Measurements from ENCODE around the gene STK17A.
"Not testable (repeated sequence)": the region's sequence is repeated elsewhere in the genome, so short reads cannot be mapped to it uniquely, and the experiment has no call there.

STK17A gene

DNA sequence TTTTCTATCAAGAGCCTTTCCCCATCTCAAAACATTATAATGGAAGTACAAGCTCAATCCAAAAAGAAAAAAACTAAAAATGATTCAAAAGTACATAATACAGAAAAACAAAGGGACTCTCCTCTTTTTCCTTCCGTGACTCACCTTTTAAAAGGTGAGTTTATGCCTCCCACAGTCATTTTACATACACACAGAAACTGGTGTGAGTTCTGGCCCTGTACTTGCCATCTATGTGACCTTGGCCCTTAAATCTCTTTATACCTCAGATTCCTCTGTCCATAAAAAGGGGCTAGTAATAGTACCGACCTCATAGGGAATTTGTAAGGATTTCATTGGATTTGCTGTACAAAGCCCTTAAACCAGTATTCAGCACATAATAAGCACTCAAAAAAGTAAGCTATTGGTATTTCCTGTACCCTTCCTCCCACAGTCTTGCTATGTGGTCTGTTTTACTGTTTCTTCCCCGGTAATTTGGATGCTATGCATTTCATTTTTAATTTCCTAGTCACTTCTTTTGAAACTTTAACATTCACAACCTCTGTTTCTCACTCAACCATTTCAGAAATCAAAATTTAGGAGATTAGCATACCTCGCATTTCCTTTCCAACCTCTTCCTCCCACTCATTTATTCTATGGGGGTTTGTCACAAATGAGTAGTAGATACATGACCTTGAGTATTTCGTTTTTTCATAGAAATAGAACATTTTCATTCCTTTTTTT lies 39.0 kb downstream of the STK17A start:
- CTCF ChIA-PET, result interaction anchor here (1.2 to 6.0 kb wide), 3 partner anchors 40 to 216 kb away, joined by 3 to 32 read pairs (median 19); partner anchors contain the start of gene STK17A
- Mint-ChIP-seq H3K36me3 (peaks cover 54% of the 10 kb centered on the region), H3K4me1 (peaks cover 58% of the 10 kb centered on the region), H3K27me3 (no peaks in the 10 kb centered on the region), H3K9me3 (no peaks in the 10 kb centered on the region), H3K4me3 (no peak overlapping the region), H3K27ac (peak overlapping the region; percentile 68)
- no peak for DNase-seq

DNA sequence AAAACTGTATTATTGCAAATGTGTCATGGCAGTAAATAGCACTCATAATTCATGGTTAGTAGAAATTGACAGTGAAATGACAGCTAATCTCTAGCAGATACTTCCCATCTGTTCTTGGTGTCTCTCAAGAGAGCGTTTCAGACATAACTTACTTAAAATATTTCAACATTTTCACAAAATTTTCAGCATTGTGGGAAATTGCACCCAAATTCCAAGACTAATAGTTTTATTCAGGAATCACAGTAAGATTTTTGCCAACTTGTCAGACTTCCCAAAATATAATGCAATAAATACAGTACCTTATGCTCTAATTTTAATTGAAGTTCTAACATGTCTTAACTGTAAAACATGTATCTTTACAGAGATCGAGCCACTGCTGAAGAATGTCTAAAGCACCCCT lies 41.2 kb downstream of the STK17A start:
- no peak overlapping the region for H3K4me3 Mint-ChIP-seq
- CTCF ChIA-PET, result no interaction called here

DNA sequence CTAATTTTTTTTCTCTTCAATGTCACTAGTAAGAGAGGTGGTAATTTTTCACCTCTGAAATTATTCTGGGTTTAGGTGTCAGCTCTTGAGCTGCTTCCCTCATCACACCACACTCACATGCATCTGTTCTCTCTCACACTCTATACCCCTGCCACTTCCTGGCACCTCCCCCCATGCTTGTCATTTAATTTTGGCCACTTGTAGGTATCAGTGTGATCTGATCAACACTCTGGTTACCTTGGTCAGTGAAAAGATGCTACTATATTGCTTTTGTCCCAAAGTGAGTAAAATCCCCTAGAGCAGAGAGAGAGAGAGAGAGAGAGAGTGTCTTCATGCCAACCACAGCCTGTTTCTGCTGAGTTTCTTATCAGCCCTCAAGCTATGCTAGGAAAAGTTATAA lies 42.5 kb downstream of the STK17A start:
- no peak overlapping the region for H3K4me3 Mint-ChIP-seq
- CTCF ChIA-PET, result interaction anchor here (1.5 to 6.0 kb wide), 3 partner anchors 34 to 72 kb away, joined by 4 to 39 read pairs (median 4); partner anchors contain the start of gene STK17A
- peaks cover 84% of the 10 kb centered on the region for H3K36me3 Mint-ChIP-seq
- H3K4me1 Mint-ChIP-seq, result peaks cover 91% of the 10 kb centered on the region
- peak overlapping the region; percentile 80 for H3K27ac Mint-ChIP-seq
- H3K27me3 Mint-ChIP-seq, result no peaks in the 10 kb centered on the region
- no peaks in the 10 kb centered on the region for H3K9me3 Mint-ChIP-seq
- peak; percentile 56 for DNase-seq

More for the DNA sequence above, 41.2 kb downstream of the STK17A start:
- H3K36me3 Mint-ChIP-seq, result peaks cover 76% of the 10 kb centered on the region
- no peaks in the 10 kb centered on the region for H3K9me3 Mint-ChIP-seq
- no peaks in the 10 kb centered on the region for H3K27me3 Mint-ChIP-seq
- DNase-seq, result no peak
- no peak overlapping the region for H3K27ac Mint-ChIP-seq
- peaks cover 80% of the 10 kb centered on the region for H3K4me1 Mint-ChIP-seq

DNA sequence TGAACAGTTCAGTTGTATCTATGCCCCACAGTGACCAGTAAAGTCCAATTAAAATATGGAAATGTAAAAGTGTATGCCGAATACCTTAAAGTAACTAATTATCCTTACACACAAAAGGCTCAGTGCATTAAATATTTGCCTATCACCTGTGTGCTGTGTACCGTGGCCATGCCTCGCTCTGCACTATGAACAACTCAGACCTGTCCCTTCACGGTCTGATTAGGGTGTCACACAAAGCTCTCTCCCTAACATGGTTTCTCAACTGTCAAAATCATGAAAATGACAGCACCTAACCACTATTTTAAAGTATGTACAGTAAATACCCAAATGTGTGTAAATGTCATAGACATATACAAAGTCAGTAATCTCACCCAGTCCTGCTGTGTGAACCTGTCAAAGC lies 43.1 kb downstream of the STK17A start:
- no peak overlapping the region for H3K4me3 Mint-ChIP-seq
- peaks cover 92% of the 10 kb centered on the region for H3K4me1 Mint-ChIP-seq
- H3K27me3 Mint-ChIP-seq, result no peaks in the 10 kb centered on the region
- peak overlapping the region; percentile 26 for H3K27ac Mint-ChIP-seq
- CTCF ChIA-PET, result interaction anchor here (1.1 to 6.0 kb wide), 5 partner anchors 10 to 74 kb away, joined by 3 to 39 read pairs (median 4); partner anchors contain the start of gene STK17A
- H3K36me3 Mint-ChIP-seq, result peaks cover 86% of the 10 kb centered on the region
- no peak for DNase-seq
- H3K9me3 Mint-ChIP-seq, result no peaks in the 10 kb centered on the region

DNA sequence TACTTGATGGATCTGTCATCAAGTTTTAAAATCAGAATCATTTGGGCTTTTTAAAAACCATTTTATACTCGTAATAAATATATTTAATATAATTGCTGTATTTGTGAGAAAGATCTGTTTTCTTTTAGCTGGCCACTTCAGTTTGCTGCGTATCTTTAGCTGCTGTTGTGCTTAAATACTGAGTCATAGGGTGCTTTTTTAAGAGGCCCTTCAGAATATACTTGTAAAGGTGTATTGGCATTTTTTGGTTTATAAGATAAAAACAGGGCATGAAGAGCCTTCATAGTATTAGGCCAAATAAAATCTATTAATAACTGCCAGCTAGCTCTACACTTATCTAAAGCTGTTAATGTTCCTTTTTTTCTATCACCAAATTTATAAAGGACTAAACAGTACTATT lies 43.8 kb downstream of the STK17A start:
- Mint-ChIP-seq H3K27me3 (no peaks in the 10 kb centered on the region), H3K9me3 (no peaks in the 10 kb centered on the region), H3K4me3 (no peak overlapping the region), H3K27ac (no peak overlapping the region), H3K36me3 (peaks cover 88% of the 10 kb centered on the region), H3K4me1 (peaks cover 93% of the 10 kb centered on the region)
- DNase-seq, result no peak
- CTCF ChIA-PET, result interaction anchor here (1.1 to 6.0 kb wide), 4 partner anchors 9 to 73 kb away, joined by 3 to 39 read pairs (median 4); partner anchors contain the start of gene STK17A

DNA sequence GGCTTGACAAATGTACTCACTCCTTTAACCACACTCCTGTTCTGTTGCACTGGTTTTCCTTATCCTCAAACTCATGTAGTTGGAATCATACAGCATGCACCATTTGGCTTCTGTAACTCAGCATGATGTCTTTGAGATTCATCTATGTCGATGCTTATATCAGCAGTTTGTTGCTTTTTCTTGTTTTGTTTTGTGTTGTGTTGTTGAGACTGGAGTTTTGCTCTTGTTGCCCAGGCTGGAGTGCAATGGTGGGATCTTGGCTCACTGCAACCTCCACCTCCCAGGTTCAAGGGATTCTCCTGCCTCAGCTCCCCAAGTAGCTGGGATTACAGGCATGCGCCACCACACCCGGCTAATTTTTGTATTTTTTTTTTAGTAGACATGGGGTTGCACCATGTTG lies 44.9 kb downstream of the STK17A start:
- peak overlapping the region; percentile 64 for H3K27ac Mint-ChIP-seq
- not testable (repeated sequence) for DNase-seq, H3K27me3 Mint-ChIP-seq, H3K9me3 Mint-ChIP-seq, H3K4me3 Mint-ChIP-seq
- peaks cover 93% of the 10 kb centered on the region for H3K4me1 Mint-ChIP-seq
- peaks cover 89% of the 10 kb centered on the region for H3K36me3 Mint-ChIP-seq
- CTCF ChIA-PET, result interaction anchor here (1.2 to 6.0 kb wide), 4 partner anchors 45 to 211 kb away, joined by 3 to 39 read pairs (median 6); partner anchors contain the start of gene STK17A

DNA sequence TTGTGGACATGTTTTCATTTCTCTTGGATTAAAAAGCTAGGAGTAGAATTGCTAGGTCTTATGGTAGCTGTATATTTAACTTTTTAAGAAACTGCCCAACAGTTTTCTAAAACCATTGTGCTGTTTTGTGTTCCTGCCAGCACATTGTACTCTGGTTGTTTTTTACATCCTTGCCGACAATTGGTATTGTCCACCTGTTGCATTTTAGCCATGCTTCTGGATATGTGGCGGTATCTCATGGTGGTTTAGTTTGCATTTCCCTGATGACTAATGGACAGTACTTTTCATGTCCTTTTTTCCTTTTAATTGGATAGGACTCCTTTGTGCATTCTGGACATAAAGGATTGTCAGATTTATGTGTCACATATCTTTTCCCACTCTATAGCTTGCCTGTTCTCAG lies 45.5 kb downstream of the STK17A start:
- CTCF ChIA-PET, result interaction anchor here (1.2 to 6.0 kb wide), 4 partner anchors 45 to 211 kb away, joined by 3 to 39 read pairs (median 6); partner anchors contain the start of gene STK17A
- peaks cover 95% of the 10 kb centered on the region for H3K4me1 Mint-ChIP-seq
- no peak for DNase-seq
- no peaks in the 10 kb centered on the region for H3K27me3 Mint-ChIP-seq
- H3K9me3 Mint-ChIP-seq, result no peaks in the 10 kb centered on the region
- no peak overlapping the region for H3K27ac Mint-ChIP-seq
- peaks cover 91% of the 10 kb centered on the region for H3K36me3 Mint-ChIP-seq
- no peak overlapping the region for H3K4me3 Mint-ChIP-seq

DNA sequence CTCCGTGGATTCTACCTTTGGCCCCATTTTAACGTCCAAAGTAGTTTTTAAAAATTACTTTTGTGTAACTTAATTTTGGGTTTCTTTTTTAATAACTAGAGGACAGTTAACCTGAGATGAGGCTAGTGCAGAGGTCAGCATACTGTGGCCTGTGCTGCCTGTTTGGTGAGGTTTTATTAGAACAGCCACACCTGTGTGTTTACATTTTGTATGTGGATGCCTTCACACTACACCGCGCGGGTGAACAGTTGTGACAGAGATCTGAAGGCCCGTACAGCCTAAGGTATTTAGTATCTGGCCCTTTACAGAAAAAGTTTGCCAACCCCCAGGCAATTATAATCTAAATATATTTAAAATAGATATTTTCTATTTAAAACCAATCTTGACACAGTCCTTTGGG lies 46.9 kb downstream of the STK17A start:
- no peak for DNase-seq
- peaks cover 93% of the 10 kb centered on the region for H3K4me1 Mint-ChIP-seq
- CTCF ChIA-PET, result interaction anchor here (1.3 to 6.0 kb wide), 2 partner anchors 47 to 70 kb away, joined by 3 to 39 read pairs; partner anchors contain the start of gene STK17A
- peaks cover 89% of the 10 kb centered on the region for H3K36me3 Mint-ChIP-seq
- no peaks in the 10 kb centered on the region for H3K27me3 Mint-ChIP-seq
- H3K9me3 Mint-ChIP-seq, result no peaks in the 10 kb centered on the region
- no peak overlapping the region for H3K27ac Mint-ChIP-seq
- no peak overlapping the region for H3K4me3 Mint-ChIP-seq

DNA sequence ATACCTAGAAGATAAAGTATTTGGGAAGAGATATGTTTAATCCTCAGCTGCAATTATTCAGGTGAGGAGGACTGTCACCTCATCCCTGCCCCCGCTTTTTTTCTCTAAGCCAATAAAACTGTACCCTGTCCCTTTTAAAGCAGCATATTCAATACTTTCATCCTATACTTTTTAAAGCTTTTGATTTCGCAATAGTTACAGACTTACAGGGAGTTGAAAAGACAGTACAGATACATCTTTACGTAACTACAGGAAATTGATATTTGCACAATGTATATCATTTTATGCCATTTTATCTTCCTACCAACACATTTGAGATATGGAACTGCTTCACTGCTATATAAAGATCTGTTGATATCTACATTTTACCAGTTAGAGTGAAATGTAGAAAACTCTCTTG lies 47.6 kb downstream of the STK17A start:
- no peak overlapping the region for H3K4me3 Mint-ChIP-seq

DNA sequence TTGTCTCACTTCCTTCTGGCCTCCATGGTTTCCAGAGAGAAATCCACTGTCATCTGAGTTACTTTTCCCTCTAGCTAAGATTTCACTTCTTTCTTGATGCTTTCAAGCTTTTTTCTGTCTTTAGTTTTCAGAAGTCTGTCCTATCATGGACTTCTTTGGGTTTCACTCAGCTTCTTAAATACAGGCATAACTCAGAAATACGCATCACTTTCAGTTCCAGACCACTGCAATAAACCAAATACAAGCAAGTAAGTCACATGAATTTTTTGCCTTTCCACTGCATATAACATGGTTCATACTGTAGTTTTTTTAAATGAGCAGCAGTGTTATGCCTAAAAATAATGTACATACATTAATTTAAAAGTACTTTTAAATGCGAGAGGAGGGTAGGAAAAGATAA lies 48.7 kb downstream of the STK17A start:
- no peaks in the 10 kb centered on the region for H3K9me3 Mint-ChIP-seq
- H3K27me3 Mint-ChIP-seq, result no peaks in the 10 kb centered on the region
- peak overlapping the region; percentile 78 for H3K27ac Mint-ChIP-seq
- peaks cover 90% of the 10 kb centered on the region for H3K4me1 Mint-ChIP-seq
- H3K36me3 Mint-ChIP-seq, result peaks cover 87% of the 10 kb centered on the region
- no peak overlapping the region for H3K4me3 Mint-ChIP-seq
- DNase-seq, result no peak
- CTCF ChIA-PET, result interaction anchor here (0.7 kb wide), 1 partner anchor 68 kb away, joined by 3 read pairs; no protein-coding TSS in a partner anchor

More for the DNA sequence above, 47.6 kb downstream of the STK17A start:
- H3K36me3 Mint-ChIP-seq, result peaks cover 88% of the 10 kb centered on the region
- peak overlapping the region; percentile 78 for H3K27ac Mint-ChIP-seq
- DNase-seq, result no peak
- CTCF ChIA-PET, result interaction anchor here (1.3 to 6.0 kb wide), 2 partner anchors 47 to 70 kb away, joined by 3 to 39 read pairs; partner anchors contain the start of gene STK17A
- no peaks in the 10 kb centered on the region for H3K27me3 Mint-ChIP-seq
- peaks cover 91% of the 10 kb centered on the region for H3K4me1 Mint-ChIP-seq
- no peaks in the 10 kb centered on the region for H3K9me3 Mint-ChIP-seq

DNA sequence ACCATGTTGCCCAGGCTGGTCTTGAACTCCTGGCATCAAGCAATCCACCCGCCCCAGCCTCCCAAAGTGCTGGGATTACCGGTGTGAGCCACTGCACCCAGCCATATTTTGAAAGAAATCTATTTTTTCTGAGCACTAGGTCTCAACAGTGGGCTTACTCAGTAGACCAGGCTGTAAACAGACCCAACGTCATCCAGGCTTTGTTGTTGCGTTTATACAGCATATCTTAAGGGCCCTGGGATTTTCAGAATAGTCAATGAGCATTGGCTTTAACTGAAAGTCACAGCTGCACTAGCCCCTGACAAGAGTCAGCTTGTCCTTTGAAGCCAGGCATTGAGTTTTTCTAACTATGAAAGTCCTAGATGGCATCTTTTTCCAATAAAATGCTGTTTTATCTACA lies 49.8 kb downstream of the STK17A start:
- DNase-seq, result no peak
- CTCF ChIA-PET, result interaction anchor here (0.7 to 1.8 kb wide), 2 partner anchors 50 to 67 kb away, joined by 3 to 8 read pairs; partner anchors contain the start of gene STK17A
- H3K4me1 Mint-ChIP-seq, result peaks cover 91% of the 10 kb centered on the region
- peaks cover 88% of the 10 kb centered on the region for H3K36me3 Mint-ChIP-seq
- no peaks in the 10 kb centered on the region for H3K27me3 Mint-ChIP-seq
- peak overlapping the region; percentile 24 for H3K27ac Mint-ChIP-seq
- no peaks in the 10 kb centered on the region for H3K9me3 Mint-ChIP-seq
- H3K4me3 Mint-ChIP-seq, result no peak overlapping the region

DNA sequence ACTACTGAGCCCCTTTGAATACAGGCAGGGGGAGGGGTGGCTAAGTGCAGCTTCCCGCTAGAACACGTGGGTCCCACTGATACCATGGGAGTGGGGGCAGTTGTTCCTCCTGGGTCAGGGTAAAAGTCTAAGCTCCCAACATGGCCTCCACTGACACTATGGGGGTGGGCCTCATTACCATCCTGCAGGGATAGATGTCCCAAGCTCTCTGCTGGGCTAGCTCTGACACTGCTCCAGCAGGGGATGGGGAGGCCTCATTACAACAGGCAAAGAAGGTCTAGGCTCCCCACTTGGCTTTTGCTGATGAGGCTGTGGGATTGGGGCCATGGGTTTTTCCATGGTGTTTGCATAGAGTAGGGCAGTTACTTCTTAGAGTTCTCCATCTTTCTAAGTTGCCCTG lies 51.5 kb downstream of the STK17A start:
- Mint-ChIP-seq H3K36me3 (peaks cover 86% of the 10 kb centered on the region), H3K4me3 (no peak overlapping the region), H3K27ac (no peak overlapping the region), H3K27me3 (no peaks in the 10 kb centered on the region), H3K4me1 (peaks cover 88% of the 10 kb centered on the region), H3K9me3 (no peaks in the 10 kb centered on the region)
- CTCF ChIA-PET, result interaction anchor here (1.0 to 1.8 kb wide), 2 partner anchors 28 to 52 kb away, joined by 3 to 8 read pairs; partner anchors contain the start of gene STK17A
- no peak for DNase-seq

DNA sequence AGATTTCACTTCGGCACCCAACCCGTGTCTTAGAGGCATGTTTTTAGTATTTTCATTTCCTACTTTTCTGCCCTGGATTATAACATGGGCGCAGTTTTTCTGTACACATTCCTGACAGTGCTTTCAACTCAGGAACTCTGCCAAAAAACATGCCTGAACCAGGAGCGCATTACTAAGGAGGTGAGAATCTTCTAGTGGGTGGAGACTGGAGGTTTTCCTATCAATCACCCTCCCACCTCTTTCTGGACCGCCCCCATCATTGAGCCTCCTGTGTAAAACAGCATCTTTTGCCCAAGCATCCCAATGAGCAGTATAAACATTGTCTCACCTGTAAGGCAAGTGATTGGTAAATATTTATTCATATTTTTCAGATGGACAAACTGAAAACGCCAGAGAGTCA lies 53.2 kb downstream of the STK17A start:
- Mint-ChIP-seq H3K4me1 (peaks cover 89% of the 10 kb centered on the region), H3K4me3 (no peak overlapping the region), H3K36me3 (peaks cover 90% of the 10 kb centered on the region), H3K9me3 (no peaks in the 10 kb centered on the region), H3K27ac (peak overlapping the region; percentile 52), H3K27me3 (no peaks in the 10 kb centered on the region)
- no peak for DNase-seq
- CTCF ChIA-PET, result interaction anchor here (1.0 to 2.4 kb wide), 2 partner anchors 10 to 53 kb away, joined by 3 to 7 read pairs; partner anchors contain the start of gene STK17A

DNA sequence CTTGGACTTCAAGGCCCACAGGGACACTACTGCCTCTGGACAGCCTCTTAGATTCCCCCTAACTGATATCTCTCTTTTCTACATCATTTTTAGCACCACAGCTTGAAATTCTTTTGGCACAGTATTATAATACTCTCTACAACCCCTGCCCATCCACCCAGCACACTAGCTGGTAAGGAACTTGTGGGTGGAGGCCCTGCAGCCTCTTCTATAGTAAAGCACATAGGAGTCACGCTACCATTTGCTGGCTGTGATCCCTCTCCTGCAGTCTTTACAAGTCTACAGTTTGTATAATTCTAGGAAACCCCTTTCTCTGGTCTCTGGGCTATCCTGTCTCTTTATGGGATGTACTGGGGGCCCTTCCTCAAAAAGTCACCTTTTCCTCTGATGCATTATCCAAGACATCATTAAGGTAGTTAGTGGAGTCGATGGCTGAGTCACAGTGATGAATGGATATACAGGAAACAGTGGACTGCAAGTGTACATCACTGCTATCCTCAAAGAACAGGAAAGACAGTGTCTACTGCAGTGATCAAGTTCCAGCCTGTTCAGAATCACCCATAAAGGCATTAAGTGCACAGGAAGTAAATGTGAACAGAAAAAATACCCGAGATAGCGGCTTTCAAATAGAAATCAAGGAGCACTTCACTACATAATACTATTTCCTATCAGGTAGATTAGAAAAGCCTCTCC lies 54.4 kb downstream of the STK17A start:
- Mint-ChIP-seq H3K4me1 (peaks cover 85% of the 10 kb centered on the region), H3K27ac (peak overlapping the region; percentile 92), H3K36me3 (peaks cover 85% of the 10 kb centered on the region), H3K27me3 (no peaks in the 10 kb centered on the region), H3K4me3 (peak overlapping the region; percentile 48), H3K9me3 (no peaks in the 10 kb centered on the region)
- no peak for DNase-seq
- CTCF ChIA-PET, result interaction anchor here (1.0 to 2.4 kb wide), 3 partner anchors 10 to 63 kb away, joined by 4 to 7 read pairs (median 4); partner anchors contain the start of gene STK17A

All from activated naive CD4-positive, alpha-beta T cell treated with anti-CD3 and anti-CD28 coated beads, Interleukin-2, amount 10 ng/mL, durations not matched to agents 7 days and 5 days (primary cell).